H9 (cell line): ENCODE measurements around the gene CPNE7. TPM values are rescaled to one million over a fixed set of nuclear protein-coding genes. Genes with fewer than 3 reads are reported as not detected.

Experiments used
- DNase-seq: peaks from one replicate; pipeline ENCODE4 v3.0.0-alpha.2; 2017
- H2AFZ ChIP-seq: one replicate; pipeline ENCODE4 v1.6.1; 2013; ENCODE audit warnings: mild to moderate bottlenecking, low read length, control low read depth, moderate library complexity
- H2AK5ac ChIP-seq: 2 replicates; pipeline ENCODE4 v1.6.1; 2013; ENCODE audit warnings: low read length, control low read depth, mixed read lengths; ENCODE audit not compliant: insufficient read length
- H2BK120ac ChIP-seq: one replicate; pipeline ENCODE4 v1.6.1; 2013; ENCODE audit warnings: low read depth, mild to moderate bottlenecking, low read length, control low read depth, inconsistent platforms; ENCODE audit not compliant: poor library complexity, severe bottlenecking
- H2BK12ac ChIP-seq: 2 replicates; pipeline ENCODE4 v1.6.1; 2013; ENCODE audit warnings: low read length, control low read depth, mixed read lengths, low read depth; ENCODE audit not compliant: insufficient read length
- H2BK15ac ChIP-seq: 2 replicates; pipeline ENCODE4 v1.6.1; 2013; ENCODE audit warnings: low read depth, low read length, control low read depth
- H2BK20ac ChIP-seq: one replicate; pipeline ENCODE4 v1.6.1; 2013; ENCODE audit warnings: low read depth, mild to moderate bottlenecking, low read length, control low read depth, inconsistent platforms; ENCODE audit not compliant: poor library complexity, severe bottlenecking
- H2BK5ac ChIP-seq: 2 replicates; pipeline ENCODE4 v1.6.1; 2013; ENCODE audit warnings: low read length, control low read depth, mixed read lengths; ENCODE audit not compliant: insufficient read length
- H3K14ac ChIP-seq: 2 replicates; pipeline ENCODE4 v1.6.1; 2013; ENCODE audit warnings: low read length, control low read depth; ENCODE audit not compliant: insufficient read depth
- H3K18ac ChIP-seq: 2 replicates; pipeline ENCODE4 v1.6.1; 2013; ENCODE audit warnings: low read depth, mild to moderate bottlenecking, mixed read lengths, low read length, control low read depth; ENCODE audit not compliant: insufficient read length
- H3K23ac ChIP-seq: 2 replicates; pipeline ENCODE4 v1.6.1; 2013; ENCODE audit warnings: low read length, control low read depth, mixed read lengths, low read depth; ENCODE audit not compliant: insufficient read length
- H3K23me2 ChIP-seq: 2 replicates; pipeline ENCODE4 v1.6.1; 2013; ENCODE audit warnings: low read depth, mild to moderate bottlenecking, mixed read lengths, low read length, control low read depth; ENCODE audit not compliant: insufficient read length, poor library complexity, severe bottlenecking
- H3K27ac ChIP-seq: 2 replicates; pipeline ENCODE4 v1.5.1; 2013; ENCODE audit warnings: low read length, control low read depth, mixed read lengths, low read depth; ENCODE audit not compliant: insufficient read length
- H3K27me3 ChIP-seq: 2 replicates; pipeline ENCODE4 v1.6.1; 2013; ENCODE audit warnings: low read length, control low read depth, inconsistent platforms; ENCODE audit not compliant: insufficient read depth
- H3K4ac ChIP-seq: 2 replicates; pipeline ENCODE4 v1.6.1; 2013; ENCODE audit warnings: low read depth, mild to moderate bottlenecking, control low read depth, inconsistent platforms, low read length, moderate library complexity
- H3K4me1 ChIP-seq: 2 replicates; pipeline ENCODE4 v1.6.1; 2013; ENCODE audit warnings: low read length, control low read depth, inconsistent platforms; ENCODE audit not compliant: insufficient read depth
- H3K4me2 ChIP-seq: 2 replicates; pipeline ENCODE4 v1.6.1; 2013; ENCODE audit warnings: low read length, control low read depth, mixed read lengths; ENCODE audit not compliant: insufficient read length, insufficient read depth
- H3K56ac ChIP-seq: 2 replicates; pipeline ENCODE4 v1.6.1; 2013; ENCODE audit warnings: low read depth, mild to moderate bottlenecking, mixed read lengths, low read length, control low read depth; ENCODE audit not compliant: insufficient read length
- H3K79me1 ChIP-seq: 2 replicates; pipeline ENCODE4 v1.6.1; 2013; ENCODE audit warnings: low read depth, mild to moderate bottlenecking, moderate library complexity, low read length, control low read depth, inconsistent platforms; ENCODE audit not compliant: insufficient read depth, poor library complexity, severe bottlenecking
- H3K79me2 ChIP-seq: 2 replicates; pipeline ENCODE4 v1.6.1; 2013; ENCODE audit warnings: low read length, control low read depth, inconsistent platforms; ENCODE audit not compliant: insufficient read depth
- H3K9ac ChIP-seq: 2 replicates; pipeline ENCODE4 v1.6.1; 2013; ENCODE audit warnings: low read length, control low read depth, mixed read lengths; ENCODE audit not compliant: insufficient read length; ENCODE audit errors: extremely low read depth
- H3K9me3 ChIP-seq: one replicate; pipeline ENCODE4 v1.6.1; 2013; ENCODE audit warnings: low read depth, low read length, inconsistent platforms; ENCODE audit not compliant: control insufficient read depth
- H3T11ph ChIP-seq: one replicate; pipeline ENCODE4 v1.6.1; 2013; ENCODE audit warnings: mild to moderate bottlenecking, low read length, control low read depth, inconsistent platforms
- H4K20me1 ChIP-seq: one replicate; pipeline ENCODE4 v1.6.1; 2013; ENCODE audit not compliant: control insufficient read depth, insufficient read length, insufficient read depth
- H4K5ac ChIP-seq: 2 replicates; pipeline ENCODE4 v1.6.1; 2013; ENCODE audit warnings: low read depth, mild to moderate bottlenecking, mixed read lengths, low read length, control low read depth; ENCODE audit not compliant: insufficient read length
- H4K8ac ChIP-seq: replicated peaks from 2 replicates; pipeline ENCODE4 v1.6.1; 2013; ENCODE audit warnings: low read length, control low read depth, mixed read lengths, low read depth; ENCODE audit not compliant: insufficient read length
- H4K91ac ChIP-seq: 2 replicates; pipeline ENCODE4 v1.6.1; 2013; ENCODE audit warnings: low read depth, mild to moderate bottlenecking, moderate library complexity, mixed read lengths, low read length, control low read depth; ENCODE audit not compliant: insufficient read length
- H3K27ac Mint-ChIP-seq, 3 experiments: 2 replicates in 2 of 3; 3 replicates in 1 of 3; pipeline ENCODE4 v1.8.0; 2020 to 2021; ENCODE audit warnings: mixed read lengths in 3 of 3, mild to moderate bottlenecking in 1 of 3, moderate library complexity in 1 of 3
- H3K27me3 Mint-ChIP-seq: 2 replicates; pipeline ENCODE4 v1.8.0; 2021; ENCODE audit warnings: low read depth, mild to moderate bottlenecking, moderate library complexity, mixed read lengths
- H3K36me3 Mint-ChIP-seq, 3 experiments: 2 replicates in 2 of 3; 3 replicates in 1 of 3; pipeline ENCODE4 v1.8.0; 2020 to 2021; ENCODE audit warnings: low read depth in 3 of 3, mixed read lengths in 3 of 3; ENCODE audit not compliant: insufficient read depth in 1 of 3
- H3K4me1 Mint-ChIP-seq, 2 experiments: 2 replicates each; pipeline ENCODE4 v1.8.0; 2020; ENCODE audit warnings: mixed read lengths in 2 of 2
- H3K4me3 Mint-ChIP-seq, 2 experiments: 2 replicates in 1 of 2; 3 replicates in 1 of 2; pipeline ENCODE4 v1.8.0; 2020 to 2021; ENCODE audit warnings: mild to moderate bottlenecking in 2 of 2, mixed read lengths in 2 of 2, moderate library complexity in 1 of 2
- H3K9me3 Mint-ChIP-seq, 2 experiments: 2 replicates in 1 of 2; 3 replicates in 1 of 2; pipeline ENCODE4 v1.8.0; 2020; ENCODE audit warnings: mild to moderate bottlenecking in 2 of 2, mixed read lengths in 2 of 2, moderate library complexity in 1 of 2
- CTCF ChIP-seq: fragments of 200-600 bp; sonication (generic); conservative IDR thresholded peaks from 3 replicates; pipeline ENCODE4 v1.8.0; 2021; ENCODE audit warnings: antibody characterized with exemption, mild to moderate bottlenecking
- WGBS: extraction: QIAGEN DNeasy Blood & Tissue Kit; methylation state at CpG from one replicate; pipeline ENCODE4 v1.1.7; 2013; ENCODE audit warnings: missing lambda C conversion rate, low lambda C conversion rate, mixed read lengths; ENCODE audit not compliant: insufficient read length; ENCODE audit errors: extremely low coverage; 5-methylcytosine and 5-hydroxymethylcytosine counted together
- total RNA-seq: library from RNA; stranded (reverse); gene quantifications from 2 replicates; pipeline ENCODE4 v1.2.1, GENCODE V29; 2021

CPNE7 gene
- total RNA-seq, 1 experiment from 2014 or later: 23.4 TPM

GRCh38 chr16:89536371-89536770 lies 39.2 kb upstream of the CPNE7 start:
- H3K9ac ChIP-seq: no peak overlapping the region
- H4K8ac ChIP-seq: no peak overlapping the region
- no peak overlapping the region for H3K27ac ChIP-seq
- no peak overlapping the region for H2BK15ac ChIP-seq
- H3K23me2 ChIP-seq: no peaks in the 10 kb centered on the region
- no peak overlapping the region for H3K4ac ChIP-seq
- no peak overlapping the region for H3K56ac ChIP-seq
- Mint-ChIP-seq H3K4me3 (no peak overlapping the region), H3K4me1 (no peaks in the 10 kb centered on the region), H3K9me3 (no peaks in the 10 kb centered on the region), H3K27ac (peak overlapping the region in 1 of 3 experiments; percentile 55; a peak in 1 of 7 replicates), H3K36me3 (peaks cover 30 to 73% (median 67%) of the 10 kb centered on the region in 3 experiments), H3K27me3 (no peaks in the 10 kb centered on the region)
- WGBS: no CpG with 5 or more reads among the region's 24 CpGs
- H2BK5ac ChIP-seq: no peak overlapping the region
- no peaks in the 10 kb centered on the region for H3K79me2 ChIP-seq
- H4K5ac ChIP-seq: no peak overlapping the region
- no peak overlapping the region for H2BK12ac ChIP-seq
- no peak overlapping the region for H3K4me2 ChIP-seq
- no peak overlapping the region for H2BK120ac ChIP-seq
- DNase-seq: no peak
- no peak overlapping the region for H2AK5ac ChIP-seq
- H3K9me3 ChIP-seq: no peaks in the 10 kb centered on the region
- H3K27me3 ChIP-seq: no peaks in the 10 kb centered on the region
- no peaks in the 10 kb centered on the region for H3K4me1 ChIP-seq
- no peak overlapping the region for H3T11ph ChIP-seq
- H4K91ac ChIP-seq: no peak overlapping the region
- no peak overlapping the region for H3K14ac ChIP-seq
- H3K79me1 ChIP-seq: no peaks in the 10 kb centered on the region
- no peak overlapping the region for H3K23ac ChIP-seq
- H2AFZ ChIP-seq: no peak overlapping the region
- no peak overlapping the region for H3K18ac ChIP-seq
- no peak for TF ChIP-seq CTCF
- H2BK20ac ChIP-seq: no peak overlapping the region
- H4K20me1 ChIP-seq: no peaks in the 10 kb centered on the region
